GM19324 (cell line): ENCODE measurements around the gene ADAMTS12.
A peak's percentile ranks its signal among the peaks of the same experiment; 100 is the strongest.

Source experiments
- ATAC-seq: cut with Tn5 transposase; IDR thresholded peaks from one replicate; pipeline ENCODE4 v1.9.1; 2021; ENCODE audit warnings: mild to moderate bottlenecking, moderate library complexity; ENCODE audit not compliant: unreplicated experiment, low FRiP score

Gene ADAMTS12, protein sequence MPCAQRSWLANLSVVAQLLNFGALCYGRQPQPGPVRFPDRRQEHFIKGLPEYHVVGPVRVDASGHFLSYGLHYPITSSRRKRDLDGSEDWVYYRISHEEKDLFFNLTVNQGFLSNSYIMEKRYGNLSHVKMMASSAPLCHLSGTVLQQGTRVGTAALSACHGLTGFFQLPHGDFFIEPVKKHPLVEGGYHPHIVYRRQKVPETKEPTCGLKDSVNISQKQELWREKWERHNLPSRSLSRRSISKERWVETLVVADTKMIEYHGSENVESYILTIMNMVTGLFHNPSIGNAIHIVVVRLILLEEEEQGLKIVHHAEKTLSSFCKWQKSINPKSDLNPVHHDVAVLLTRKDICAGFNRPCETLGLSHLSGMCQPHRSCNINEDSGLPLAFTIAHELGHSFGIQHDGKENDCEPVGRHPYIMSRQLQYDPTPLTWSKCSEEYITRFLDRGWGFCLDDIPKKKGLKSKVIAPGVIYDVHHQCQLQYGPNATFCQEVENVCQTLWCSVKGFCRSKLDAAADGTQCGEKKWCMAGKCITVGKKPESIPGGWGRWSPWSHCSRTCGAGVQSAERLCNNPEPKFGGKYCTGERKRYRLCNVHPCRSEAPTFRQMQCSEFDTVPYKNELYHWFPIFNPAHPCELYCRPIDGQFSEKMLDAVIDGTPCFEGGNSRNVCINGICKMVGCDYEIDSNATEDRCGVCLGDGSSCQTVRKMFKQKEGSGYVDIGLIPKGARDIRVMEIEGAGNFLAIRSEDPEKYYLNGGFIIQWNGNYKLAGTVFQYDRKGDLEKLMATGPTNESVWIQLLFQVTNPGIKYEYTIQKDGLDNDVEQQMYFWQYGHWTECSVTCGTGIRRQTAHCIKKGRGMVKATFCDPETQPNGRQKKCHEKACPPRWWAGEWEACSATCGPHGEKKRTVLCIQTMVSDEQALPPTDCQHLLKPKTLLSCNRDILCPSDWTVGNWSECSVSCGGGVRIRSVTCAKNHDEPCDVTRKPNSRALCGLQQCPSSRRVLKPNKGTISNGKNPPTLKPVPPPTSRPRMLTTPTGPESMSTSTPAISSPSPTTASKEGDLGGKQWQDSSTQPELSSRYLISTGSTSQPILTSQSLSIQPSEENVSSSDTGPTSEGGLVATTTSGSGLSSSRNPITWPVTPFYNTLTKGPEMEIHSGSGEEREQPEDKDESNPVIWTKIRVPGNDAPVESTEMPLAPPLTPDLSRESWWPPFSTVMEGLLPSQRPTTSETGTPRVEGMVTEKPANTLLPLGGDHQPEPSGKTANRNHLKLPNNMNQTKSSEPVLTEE (N-terminal part only)

DNA sequence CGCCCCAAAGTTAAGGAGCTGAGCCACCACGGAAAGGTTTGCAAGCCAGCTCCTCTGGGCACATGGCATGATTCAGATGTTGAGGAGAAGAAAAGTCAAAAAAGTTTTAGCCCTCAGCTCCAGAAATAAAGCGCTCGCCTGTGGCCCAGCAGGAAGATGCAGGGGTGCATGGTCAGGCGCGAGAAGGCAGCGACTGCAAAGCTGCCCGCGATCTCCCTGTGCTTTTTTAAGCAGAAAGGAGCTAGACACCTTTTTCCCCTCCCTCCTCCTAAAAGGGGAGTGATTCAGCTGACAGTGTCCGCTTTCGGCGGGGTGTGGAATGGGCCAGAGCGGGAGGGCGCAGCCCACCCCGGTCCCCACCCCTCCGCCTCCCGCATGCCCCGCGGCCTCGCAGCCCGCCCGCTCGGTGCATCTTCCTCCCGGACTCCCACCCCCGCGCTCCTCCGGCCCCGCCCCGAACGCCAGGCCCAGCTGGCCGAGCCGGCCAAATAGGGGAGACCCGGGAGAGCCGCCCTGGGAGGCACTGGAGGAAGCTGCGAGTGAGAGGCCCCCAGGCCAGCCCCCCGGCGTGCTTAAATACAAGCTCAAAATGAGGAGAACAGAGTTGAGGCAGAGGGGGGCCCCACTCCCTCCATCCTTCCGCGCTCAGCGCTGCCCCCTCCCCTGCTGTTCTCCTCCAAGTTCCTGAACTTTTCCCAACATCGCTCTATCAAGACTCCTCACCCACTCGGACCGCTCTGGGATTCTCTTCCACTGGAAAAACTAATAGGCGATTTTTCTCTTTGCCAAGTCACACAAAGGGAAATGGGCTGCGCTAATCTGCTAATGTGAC is at the start of gene ADAMTS12:
TSS of gene ADAMTS12 (minus strand) at position 203 of the 832 bp plus-strand sequence. CDS start at position 69, 134 bp downstream.
- ATAC-seq, result no peak

DNA sequence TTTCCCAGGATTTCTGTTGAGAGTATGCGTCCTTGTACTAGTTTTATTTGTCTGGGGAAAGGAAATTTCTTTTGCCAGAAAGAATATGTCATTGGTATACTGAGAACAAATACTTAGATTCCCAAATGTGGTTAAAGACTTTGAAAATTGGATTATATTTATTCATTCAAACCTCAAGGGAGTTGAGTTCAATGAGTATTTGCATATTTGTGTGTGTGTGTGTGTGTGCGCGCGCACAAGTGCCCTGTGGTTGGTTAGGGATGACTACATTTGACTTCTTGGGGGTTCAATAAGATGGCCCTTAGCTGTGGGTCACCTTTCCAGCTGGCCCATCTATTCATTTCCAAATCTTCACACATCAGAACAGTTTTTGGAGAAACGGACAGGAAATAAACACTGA is 49.3 kb upstream of the ADAMTS12 start:
- ATAC-seq, result no peak

DNA sequence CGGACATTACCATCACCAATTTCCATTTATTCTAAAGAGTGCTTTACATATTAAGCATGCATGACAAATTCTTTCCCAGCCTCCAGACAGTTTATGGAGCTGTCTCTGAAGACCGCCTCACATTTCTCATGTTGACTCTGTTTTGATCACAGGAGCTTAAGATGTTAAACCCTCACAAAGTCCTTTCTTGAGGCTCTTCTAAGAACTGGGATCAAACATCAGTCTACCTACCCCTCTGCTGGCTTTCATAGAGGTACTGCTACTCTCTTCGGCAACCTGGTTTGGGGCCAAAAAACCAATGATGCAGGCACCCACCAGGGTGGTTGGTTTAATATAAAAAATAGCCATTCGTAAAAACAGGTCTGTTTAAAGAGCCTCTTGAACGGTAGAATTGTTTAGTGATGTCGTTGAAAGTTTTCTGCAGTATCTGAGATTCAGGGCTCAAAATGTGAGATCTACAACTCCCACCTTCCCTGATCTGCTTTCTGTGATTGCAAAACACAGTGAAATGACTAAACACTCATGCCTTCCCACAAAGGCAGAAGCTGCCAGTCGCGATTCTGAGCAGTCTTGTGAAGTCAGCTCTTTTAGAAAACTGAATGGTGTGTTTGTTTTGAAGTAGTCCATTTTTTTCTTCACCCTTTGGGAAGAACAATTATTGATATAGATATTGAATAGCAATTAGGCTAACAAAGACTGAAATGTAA is 47.9 kb upstream of the ADAMTS12 start:
- ATAC-seq, result no peak

DNA sequence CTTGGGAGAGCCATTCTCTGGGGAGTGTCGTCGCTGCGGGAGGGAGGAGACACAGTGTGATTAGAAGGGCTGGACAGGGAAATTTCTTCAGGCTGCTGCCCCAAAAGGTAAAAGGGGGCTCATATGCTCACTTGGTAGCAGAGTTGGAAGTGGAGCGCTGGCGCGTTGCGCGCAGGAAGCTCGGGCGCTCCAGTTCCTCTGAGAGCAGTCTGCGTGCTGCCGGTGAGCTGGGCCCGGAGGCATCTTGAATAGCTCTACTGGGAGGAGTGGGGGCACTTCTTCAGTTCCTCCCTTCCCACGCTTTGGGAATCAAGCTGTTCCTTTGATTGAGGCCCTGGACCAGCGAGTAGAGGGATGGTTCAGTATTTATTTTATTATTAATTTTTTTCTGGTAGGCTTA is 47.1 kb upstream of the ADAMTS12 start:
- ATAC-seq, result no peak

DNA sequence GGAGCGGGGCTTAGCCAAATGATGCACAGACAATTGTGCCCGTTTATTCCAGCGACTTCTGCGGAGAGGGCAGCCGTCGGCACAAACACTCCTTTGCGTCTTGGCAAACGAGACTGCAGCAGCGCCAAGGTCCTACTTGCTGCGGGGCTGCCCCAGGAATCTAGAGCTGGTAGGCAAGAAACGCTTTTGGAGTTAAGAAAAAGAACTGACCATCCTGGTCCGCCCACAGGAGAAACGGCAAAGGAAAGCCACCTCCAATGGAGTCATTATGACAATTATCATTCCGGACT is 46.7 kb upstream of the ADAMTS12 start:
- ATAC-seq, result no peak

DNA sequence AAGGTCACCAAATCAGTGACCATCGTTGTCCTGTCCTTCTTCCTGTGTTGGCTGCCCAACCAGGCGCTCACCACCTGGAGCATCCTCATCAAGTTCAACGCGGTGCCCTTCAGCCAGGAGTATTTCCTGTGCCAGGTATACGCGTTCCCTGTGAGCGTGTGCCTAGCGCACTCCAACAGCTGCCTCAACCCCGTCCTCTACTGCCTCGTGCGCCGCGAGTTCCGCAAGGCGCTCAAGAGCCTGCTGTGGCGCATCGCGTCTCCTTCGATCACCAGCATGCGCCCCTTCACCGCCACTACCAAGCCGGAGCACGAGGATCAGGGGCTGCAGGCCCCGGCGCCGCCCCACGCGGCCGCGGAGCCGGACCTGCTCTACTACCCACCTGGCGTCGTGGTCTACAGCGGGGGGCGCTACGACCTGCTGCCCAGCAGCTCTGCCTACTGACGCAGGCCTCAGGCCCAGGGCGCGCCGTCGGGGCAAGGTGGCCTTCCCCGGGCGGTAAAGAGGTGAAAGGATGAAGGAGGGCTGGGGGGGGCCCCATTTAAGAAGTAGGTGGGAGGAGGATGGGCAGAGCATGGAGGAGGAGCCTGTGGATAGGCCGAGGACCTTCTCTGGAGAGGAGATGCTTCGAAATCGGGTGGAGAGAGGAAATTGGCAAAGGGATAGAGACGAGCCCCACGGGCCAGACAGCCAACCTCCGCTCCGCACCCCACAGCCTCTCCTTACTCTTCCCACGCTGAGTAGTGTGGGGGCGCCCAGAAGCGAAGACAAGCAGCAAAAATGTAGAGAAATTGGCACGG is 46.1 kb upstream of the ADAMTS12 start:
- no peak for ATAC-seq

DNA sequence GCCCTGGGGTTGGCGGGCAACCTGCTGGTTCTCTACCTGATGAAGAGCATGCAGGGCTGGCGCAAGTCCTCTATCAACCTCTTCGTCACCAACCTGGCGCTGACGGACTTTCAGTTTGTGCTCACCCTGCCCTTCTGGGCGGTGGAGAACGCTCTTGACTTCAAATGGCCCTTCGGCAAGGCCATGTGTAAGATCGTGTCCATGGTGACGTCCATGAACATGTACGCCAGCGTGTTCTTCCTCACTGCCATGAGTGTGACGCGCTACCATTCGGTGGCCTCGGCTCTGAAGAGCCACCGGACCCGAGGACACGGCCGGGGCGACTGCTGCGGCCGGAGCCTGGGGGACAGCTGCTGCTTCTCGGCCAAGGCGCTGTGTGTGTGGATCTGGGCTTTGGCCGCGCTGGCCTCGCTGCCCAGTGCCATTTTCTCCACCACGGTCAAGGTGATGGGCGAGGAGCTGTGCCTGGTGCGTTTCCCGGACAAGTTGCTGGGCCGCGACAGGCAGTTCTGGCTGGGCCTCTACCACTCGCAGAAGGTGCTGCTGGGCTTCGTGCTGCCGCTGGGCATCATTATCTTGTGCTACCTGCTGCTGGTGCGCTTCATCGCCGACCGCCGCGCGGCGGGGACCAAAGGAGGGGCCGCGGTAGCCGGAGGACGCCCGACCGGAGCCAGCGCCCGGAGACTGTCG is 45.4 kb upstream of the ADAMTS12 start:
- ATAC-seq, result no peak

DNA sequence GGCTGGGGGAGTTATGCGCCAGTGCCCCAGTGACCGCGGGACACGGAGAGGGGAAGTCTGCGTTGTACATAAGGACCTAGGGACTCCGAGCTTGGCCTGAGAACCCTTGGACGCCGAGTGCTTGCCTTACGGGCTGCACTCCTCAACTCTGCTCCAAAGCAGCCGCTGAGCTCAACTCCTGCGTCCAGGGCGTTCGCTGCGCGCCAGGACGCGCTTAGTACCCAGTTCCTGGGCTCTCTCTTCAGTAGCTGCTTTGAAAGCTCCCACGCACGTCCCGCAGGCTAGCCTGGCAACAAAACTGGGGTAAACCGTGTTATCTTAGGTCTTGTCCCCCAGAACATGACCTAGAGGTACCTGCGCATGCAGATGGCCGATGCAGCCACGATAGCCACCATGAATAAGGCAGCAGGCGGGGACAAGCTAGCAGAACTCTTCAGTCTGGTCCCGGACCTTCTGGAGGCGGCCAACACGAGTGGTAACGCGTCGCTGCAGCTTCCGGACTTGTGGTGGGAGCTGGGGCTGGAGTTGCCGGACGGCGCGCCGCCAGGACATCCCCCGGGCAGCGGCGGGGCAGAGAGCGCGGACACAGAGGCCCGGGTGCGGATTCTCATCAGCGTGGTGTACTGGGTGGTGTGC is 44.7 kb upstream of the ADAMTS12 start, which contains the start of gene RXFP3:
TSS of gene RXFP3 (plus strand) at position 6 of the 636 bp plus-strand sequence. CDS start at position 361, 355 bp downstream.
- ATAC-seq, result no peak

DNA sequence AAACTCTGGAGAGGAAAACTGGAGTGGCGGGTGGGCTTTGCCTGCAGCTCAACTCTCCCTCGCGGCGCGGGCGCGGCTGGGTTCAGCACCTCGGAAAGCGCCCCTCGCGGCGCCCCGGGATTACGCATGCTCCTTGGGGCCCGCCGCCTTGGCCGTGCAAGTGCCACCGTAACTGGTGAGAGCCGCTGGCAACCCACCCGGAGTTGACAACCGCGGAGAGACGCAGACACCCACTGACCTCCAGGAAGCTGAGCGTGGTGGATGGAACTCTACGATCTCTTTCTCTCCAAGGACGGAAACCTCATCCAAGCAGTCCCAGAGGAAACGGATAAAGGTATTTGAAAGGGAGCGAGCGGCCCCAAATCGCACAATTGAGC is 44.2 kb upstream of the ADAMTS12 start:
- ATAC-seq, result no peak

DNA sequence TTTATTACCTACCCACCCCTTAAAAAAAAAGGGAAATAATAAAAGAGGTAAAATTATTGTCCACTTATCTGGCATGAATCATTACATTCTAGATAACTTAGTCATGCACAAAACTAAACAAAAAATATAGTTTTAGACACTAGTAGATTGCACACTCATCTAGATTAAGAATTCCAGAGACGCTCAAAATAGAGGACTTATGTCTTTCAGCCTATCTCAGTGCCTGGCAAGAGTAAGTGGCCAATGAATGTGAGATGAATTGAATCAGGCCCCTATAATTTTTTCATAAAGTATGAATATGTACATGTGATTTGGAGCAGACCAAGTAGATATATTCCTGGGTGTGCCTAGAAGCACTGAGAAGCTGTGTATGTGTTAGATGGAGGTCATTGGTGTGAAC is 42.4 kb upstream of the ADAMTS12 start:
- ATAC-seq, result peak; percentile 26

DNA sequence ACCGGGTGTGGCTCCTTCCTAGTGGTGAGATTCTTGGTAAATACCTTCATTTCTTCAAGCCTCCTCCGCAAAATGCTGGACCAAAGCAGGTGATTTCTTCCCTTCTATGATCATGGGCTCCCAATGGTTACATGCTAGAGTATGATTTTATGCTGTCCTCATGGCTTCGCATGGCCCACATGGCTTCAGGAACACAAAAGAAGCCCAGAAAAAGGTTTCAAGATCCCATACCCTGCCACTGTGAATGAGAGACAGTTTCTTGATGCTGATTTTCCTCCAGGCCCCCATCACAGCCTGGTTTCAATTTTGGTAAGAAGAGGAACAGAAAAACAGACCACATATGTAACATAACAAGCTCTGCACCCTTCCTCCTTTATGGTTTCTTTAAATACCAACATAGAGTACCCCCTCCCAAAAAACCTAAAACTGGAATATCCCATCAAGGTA is 42.0 kb upstream of the ADAMTS12 start:
- peak; percentile 85 for ATAC-seq

DNA sequence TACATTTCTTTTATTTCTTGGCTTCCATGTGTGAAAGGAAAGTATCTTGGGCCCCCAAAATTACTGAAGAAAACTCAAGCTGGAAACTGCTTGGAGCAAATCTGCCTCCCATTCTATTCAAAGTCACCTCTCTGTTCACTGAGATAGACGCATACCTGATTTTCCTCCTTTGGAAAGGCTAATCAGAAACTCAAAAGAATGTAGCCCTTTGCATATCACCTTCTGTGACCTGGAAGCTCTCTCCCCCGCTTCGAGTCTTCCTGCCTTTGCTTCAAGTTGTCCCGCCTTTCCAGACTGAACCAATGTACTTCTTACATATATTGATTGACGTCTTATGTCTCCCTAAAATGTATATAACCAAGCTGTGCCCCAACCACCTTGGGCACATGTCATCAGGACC is 39.3 kb upstream of the ADAMTS12 start:
- no peak for ATAC-seq

DNA sequence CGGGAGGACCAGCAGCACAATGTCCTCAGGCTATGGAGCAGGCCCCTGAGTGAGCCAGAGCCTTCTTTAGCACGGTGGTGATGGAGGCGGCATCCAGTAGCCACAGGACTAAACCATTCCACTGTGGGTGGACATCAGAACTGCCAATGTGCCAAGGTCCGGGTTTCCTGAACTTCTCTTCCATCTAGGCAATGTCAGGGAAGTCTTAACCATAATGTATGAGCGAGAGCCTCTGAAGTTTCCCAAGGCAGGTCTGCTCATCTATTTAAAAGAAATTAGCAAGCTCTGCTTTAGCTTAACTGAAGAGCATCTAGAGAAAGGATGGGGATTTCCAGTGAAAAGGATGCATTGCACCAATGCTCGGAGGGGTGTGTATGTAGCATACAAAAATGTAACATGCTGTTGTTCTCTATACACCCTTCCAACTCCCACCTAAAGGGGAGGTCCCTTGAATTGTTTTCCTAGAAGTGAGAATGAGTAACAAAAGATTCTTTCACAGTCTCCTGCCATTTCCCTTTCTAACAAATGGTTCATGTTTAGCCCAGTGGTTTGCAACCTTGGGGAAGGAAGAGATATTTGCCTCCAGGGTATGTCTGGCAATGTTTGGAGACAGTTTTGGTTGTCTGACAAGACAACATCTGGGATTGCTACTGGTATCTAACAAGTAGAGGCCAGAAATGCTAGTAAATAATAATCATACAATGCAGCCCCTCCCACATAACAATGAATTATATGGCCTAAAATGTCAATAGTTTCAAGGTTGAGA is 38.3 kb upstream of the ADAMTS12 start:
- ATAC-seq, result no peak

DNA sequence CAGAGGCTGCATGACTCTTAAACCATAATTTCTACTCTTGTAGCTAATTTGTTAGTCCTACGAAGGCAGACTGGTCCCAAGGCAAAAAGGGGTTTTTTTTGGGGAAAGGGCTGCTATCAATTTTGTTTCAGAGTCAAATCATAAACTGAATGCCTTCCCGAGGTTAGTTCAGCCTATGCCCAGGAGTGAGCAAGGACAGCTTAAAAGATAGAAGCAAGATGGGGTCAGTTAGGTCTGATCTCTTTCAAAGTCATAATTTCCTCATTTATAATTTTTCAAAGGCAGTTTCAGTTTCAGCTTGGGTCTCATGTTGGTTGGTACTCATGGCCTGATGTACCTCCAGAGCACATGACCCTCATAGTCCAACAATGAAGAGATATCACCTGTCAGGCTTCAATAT is 36.5 kb upstream of the ADAMTS12 start:
- no peak for ATAC-seq

DNA sequence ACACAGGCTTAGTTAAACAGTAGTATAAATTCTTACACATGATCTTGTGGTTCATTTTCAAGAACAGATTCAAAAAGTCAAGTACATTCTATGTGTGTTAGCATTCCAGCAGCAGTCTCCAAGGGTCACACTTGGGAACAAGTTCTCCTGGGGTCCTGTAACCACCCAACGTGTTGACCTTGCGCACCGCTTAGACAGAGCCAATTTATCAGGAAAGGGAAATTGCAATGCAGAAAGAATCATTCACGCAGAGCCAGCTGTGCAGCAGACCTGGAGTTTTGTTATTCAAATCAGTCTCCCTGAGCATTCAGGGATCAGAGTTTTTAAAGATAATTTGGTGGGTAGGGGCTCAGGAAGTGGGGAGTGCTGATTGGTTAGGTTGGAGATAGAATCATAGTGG is 35.9 kb upstream of the ADAMTS12 start:
- ATAC-seq, result no peak

DNA sequence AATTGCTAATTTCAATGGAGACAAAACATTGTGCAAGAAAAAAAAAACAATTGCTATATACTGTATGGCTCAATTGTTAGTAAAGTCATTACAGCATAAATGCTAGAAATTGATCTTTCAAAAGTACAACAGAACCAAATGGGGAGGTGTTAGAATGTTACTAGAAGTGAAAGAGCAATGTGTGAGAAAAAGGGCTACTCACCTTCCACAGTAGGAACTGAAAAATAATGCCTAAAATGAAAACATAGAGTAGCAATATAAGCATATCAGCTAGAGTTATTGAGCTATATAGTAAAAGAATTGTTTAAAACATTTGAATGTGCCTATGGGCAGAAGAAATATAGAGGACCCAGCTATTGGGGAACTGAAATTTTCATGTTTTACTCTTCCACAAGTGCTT is 33.5 kb upstream of the ADAMTS12 start:
- no peak for ATAC-seq

DNA sequence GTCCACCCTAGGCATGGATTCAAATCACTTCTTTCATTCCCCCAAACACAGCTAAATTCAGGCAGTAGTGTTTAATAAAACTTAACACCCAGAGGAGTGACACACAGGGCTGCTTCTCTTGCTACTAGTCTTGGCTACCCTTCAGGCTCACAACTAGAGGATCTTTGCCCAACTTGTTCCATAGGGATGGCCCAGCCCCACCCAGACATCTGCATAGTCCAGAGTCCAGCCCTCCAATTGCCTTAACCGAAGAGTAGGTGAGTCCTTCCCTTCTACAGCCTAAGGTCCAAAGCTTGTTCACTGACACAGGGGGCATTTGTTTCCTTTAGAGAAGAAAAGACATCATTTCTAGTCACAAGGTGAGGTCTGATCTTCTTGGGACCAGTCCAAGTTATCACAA is 29.2 kb upstream of the ADAMTS12 start:
- ATAC-seq, result no peak
